ENCODE measurements around the gene TRIM38. TPM values are rescaled to one million over a fixed set of nuclear protein-coding genes. Genes with fewer than 3 reads are reported as not detected.

The TRIM38 gene
- total RNA-seq, 1 experiment from 2014 or later: 0.70 TPM

- no peaks in the 10 kb centered on the region for H3K27me3 Mint-ChIP-seq (ENCODE audit: insufficient read depth, unreplicated experiment)
- Histone ChIP-seq H3K4me1 (peaks cover 17% of the 10 kb centered on the region), H3K36me3 (ENCODE audit: control insufficient read depth, insufficient read depth, low read length) (no peaks in the 10 kb centered on the region), H3K4me3 (ENCODE audit: low read depth, low read length) (no peak overlapping the region), H3K27me3 (replicated peaks; ENCODE audit: control insufficient read depth, insufficient read depth, low read length) (no peaks in the 10 kb centered on the region), H3K9me3 (peaks cover 4% of the 10 kb centered on the region; the same call in 1 of the 2 replicates)
- no TSS peak for BruUV-seq (replicated peaks)
- ChIA-PET POLR2A (no interaction called here), CTCF (no interaction called here)
- no peak overlapping the region for H3K27ac Mint-ChIP-seq (ENCODE audit: unreplicated experiment)
- H3K4me1 Mint-ChIP-seq (ENCODE audit: low read depth, unreplicated experiment): peaks cover 6% of the 10 kb centered on the region
- no peak overlapping the region for H3K4me3 Mint-ChIP-seq (ENCODE audit: unreplicated experiment)
- no peaks in the 10 kb centered on the region for H3K36me3 Mint-ChIP-seq (ENCODE audit: insufficient read depth, unreplicated experiment)
- TF ChIP-seq CTCF (IDR thresholded peaks at IDR 0.05; ENCODE audit: insufficient read depth in 1 of 2, low read depth in 1 of 2, low read length in 1 of 2, severe bottlenecking in 1 of 2, unreplicated experiment in 1 of 2): no peak
- no peak for DNase-seq
- peaks cover 6% of the 10 kb centered on the region for H3K9me3 Mint-ChIP-seq (ENCODE audit: unreplicated experiment)
- intact Hi-C loops (cut with micrococcal nuclease; ENCODE audit: unreplicated experiment): no loop called here
Observed at GRCh38 chr6:25953733-25954132, 8.9 kb upstream of the TRIM38 start.

DNA sequence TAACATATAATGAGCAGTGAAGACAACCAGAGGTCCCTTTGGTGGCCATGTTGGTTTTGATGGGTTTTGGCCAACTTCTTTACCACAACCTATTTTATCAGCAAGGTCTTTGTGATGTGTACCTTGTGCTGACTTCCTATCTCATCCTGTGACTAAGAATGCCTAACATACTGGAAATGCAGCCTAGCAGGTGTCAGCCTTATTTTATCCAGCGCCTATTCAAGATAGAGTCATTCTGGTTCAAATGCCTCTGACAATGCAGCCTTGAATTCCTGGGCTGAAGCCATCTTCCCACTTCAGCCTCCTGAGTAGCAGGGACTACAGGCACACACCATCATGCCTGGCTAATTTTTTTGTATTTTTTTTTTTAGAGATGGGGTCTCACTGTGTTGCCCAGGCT lies 7.8 kb upstream of the TRIM38 start:
- POLR2A ChIA-PET: no interaction called here

DNA sequence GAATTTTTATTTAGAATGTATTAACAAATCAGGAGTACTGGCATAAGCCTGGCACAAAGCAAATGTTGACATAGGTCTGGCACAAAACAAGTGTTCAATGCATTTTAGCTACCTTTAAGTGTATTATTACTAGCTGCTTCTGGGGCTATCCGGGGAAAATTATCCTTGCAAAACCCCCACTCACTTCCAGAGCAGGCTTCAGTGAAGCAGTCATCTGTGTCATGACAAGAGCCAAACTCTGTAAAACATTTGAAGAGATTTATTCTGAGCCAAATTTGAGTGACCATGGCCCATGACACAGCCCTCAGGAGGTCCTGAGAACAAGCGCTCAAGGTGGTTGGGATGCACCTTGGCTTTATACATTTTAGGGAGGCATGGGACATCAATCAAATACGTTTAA lies 6.4 kb upstream of the TRIM38 start:
- no peak overlapping the region for H3K4me3 ChIP-seq (ENCODE audit: low read depth, low read length)
- H3K36me3 Mint-ChIP-seq (ENCODE audit: insufficient read depth, unreplicated experiment): no peaks in the 10 kb centered on the region
- no peak for TF ChIP-seq CTCF (IDR thresholded peaks at IDR 0.05; ENCODE audit: insufficient read depth in 1 of 2, low read depth in 1 of 2, low read length in 1 of 2, severe bottlenecking in 1 of 2, unreplicated experiment in 1 of 2)
- H3K27me3 ChIP-seq (replicated peaks; ENCODE audit: control insufficient read depth, insufficient read depth, low read length): no peaks in the 10 kb centered on the region
- H3K4me3 Mint-ChIP-seq (ENCODE audit: unreplicated experiment): no peak overlapping the region
- H3K27ac Mint-ChIP-seq (ENCODE audit: unreplicated experiment): no peak overlapping the region
- intact Hi-C loops (cut with micrococcal nuclease; ENCODE audit: unreplicated experiment): no loop called here
- peaks cover 5% of the 10 kb centered on the region; the same call in 1 of the 2 replicates for H3K9me3 ChIP-seq
- no peaks in the 10 kb centered on the region for H3K27me3 Mint-ChIP-seq (ENCODE audit: insufficient read depth, unreplicated experiment)
- peaks cover 29% of the 10 kb centered on the region for H3K9me3 Mint-ChIP-seq (ENCODE audit: unreplicated experiment)
- ChIA-PET POLR2A (no interaction called here), CTCF (no interaction called here)
- peaks cover 6% of the 10 kb centered on the region for H3K4me1 Mint-ChIP-seq (ENCODE audit: low read depth, unreplicated experiment)
- no peaks in the 10 kb centered on the region for H3K36me3 ChIP-seq (ENCODE audit: control insufficient read depth, insufficient read depth, low read length)
- no TSS peak for BruUV-seq (replicated peaks)
- H3K4me1 ChIP-seq: peaks cover 17% of the 10 kb centered on the region
- DNase-seq: no peak

More for the DNA sequence above, 7.8 kb upstream of the TRIM38 start:
- Mint-ChIP-seq H3K9me3 (ENCODE audit: unreplicated experiment) (peaks cover 16% of the 10 kb centered on the region), H3K36me3 (ENCODE audit: insufficient read depth, unreplicated experiment) (no peaks in the 10 kb centered on the region), H3K27me3 (ENCODE audit: insufficient read depth, unreplicated experiment) (no peaks in the 10 kb centered on the region), H3K27ac (ENCODE audit: unreplicated experiment) (no peak overlapping the region), H3K4me3 (ENCODE audit: unreplicated experiment) (no peak overlapping the region), H3K4me1 (ENCODE audit: low read depth, unreplicated experiment) (peaks cover 6% of the 10 kb centered on the region)
- BruUV-seq (replicated peaks): no TSS peak
- intact Hi-C loops (cut with micrococcal nuclease; ENCODE audit: unreplicated experiment): no loop called here
- no peak for DNase-seq
- no peak for TF ChIP-seq CTCF (IDR thresholded peaks at IDR 0.05; ENCODE audit: insufficient read depth in 1 of 2, low read depth in 1 of 2, low read length in 1 of 2, severe bottlenecking in 1 of 2, unreplicated experiment in 1 of 2)
- no peak overlapping the region for H3K4me3 ChIP-seq (ENCODE audit: low read depth, low read length)
- no peaks in the 10 kb centered on the region for H3K36me3 ChIP-seq (ENCODE audit: control insufficient read depth, insufficient read depth, low read length)
- peaks cover 5% of the 10 kb centered on the region; the same call in 1 of the 2 replicates for H3K9me3 ChIP-seq
- CTCF ChIA-PET: interaction anchor here (0.6 kb wide), 1 partner anchor 38 kb away, joined by 3 read pairs; no protein-coding TSS in a partner anchor
- peaks cover 17% of the 10 kb centered on the region for H3K4me1 ChIP-seq
- no peaks in the 10 kb centered on the region for H3K27me3 ChIP-seq (replicated peaks; ENCODE audit: control insufficient read depth, insufficient read depth, low read length)
